Amygdala (tissue), 56 donors: Measurements from ENCODE around the gene INPP4B.

Experiments
- DNase-seq, 56 donors: peaks; one replicate each; lab custom pipeline; 2025; lab: John Stamatoyannopoulos, UW

Gene INPP4B

DNA sequence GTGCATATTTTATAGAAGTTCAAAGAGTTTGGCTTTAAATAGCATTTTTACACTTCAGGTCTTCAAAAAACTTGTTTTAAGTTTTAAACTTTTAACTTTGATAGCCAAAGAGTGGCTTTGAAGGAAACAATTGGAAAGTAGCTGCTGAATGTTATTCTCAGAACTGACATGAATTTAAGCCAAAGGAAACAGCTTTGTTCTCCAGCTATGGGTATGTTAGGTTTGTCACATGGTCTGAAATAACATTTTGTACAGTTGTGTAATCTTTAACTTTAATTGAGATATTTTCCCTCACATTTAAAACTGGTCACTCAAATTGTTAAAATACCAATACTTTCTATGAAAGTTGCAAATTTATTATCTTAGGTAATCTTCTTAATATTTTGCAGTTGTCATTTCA is 645.1 kb downstream of the INPP4B start:
- no peak for DNase-seq

DNA sequence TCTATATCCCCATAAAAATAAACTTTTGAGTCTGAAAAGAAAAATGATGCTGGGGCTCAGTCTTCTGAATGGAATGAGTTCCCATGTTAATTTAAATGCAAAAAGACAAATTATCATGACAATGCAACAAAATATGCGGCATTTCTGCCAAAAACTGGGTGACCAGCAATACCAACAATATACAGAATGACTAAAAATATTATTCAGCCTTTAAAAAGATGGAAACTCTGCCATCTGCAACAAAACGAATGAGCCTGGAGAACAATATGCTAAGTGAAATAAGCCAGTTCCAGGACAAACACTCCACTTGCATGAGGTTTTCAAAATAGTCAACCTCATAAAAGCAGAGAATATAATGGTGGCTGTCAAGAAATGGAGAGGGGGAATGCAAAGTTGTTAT is 651.2 kb downstream of the INPP4B start:
- no peak for DNase-seq

DNA sequence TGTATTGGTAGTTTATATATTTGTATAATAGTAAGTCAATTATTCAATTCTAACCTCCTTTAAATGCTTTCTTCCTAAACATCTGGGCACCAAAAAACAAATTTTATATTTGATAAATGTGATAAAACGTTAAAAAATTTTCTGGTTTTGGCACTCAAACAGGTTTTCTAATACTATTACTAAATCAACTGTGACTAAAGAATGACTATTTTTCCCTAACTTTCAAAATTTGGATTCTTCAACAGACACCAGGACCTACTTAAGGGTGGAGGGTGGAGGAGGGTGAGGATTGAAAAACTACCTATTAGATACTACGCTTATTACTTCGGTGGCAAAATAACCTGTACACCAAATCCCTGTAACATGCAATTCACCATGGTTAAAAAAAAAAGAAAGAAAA is 654.2 kb downstream of the INPP4B start:
- no peak for DNase-seq

DNA sequence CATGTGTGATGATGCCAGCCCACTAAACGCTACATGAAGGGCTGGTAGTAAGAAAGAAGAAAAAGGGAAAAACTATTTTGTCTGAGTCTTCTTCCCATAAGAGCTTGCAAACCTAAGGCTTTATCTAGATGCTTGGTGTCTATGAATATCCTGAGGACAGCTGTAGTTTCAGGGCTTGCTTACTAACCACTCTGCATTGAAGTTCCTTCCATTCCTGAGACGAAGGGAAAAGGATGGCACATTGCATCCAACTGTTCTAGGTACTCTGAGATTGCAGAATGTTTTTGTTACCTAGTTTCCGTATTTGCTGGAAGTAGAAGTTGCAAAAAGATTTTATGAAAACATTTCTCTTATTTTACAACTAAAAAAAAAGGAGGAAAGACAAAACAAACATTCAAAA is 665.1 kb downstream of the INPP4B start:
- no peak for DNase-seq

DNA sequence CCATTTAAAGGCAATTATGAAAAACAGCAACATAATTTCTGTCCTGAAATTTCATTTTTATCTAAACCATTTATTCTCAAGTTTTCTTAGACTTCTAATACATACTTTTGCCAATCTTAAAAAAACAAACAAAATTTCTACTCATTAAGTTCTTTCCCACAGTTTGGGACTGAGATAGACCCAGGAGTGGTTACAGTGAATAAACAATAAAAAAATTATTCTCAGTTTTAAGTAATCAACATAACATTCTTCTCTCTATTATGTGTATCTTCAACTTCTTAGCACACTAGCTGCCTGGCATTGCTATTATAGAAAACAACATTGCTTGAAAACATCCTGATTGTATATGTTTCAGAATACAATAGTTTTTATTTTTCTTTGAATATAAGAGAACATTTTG is 676.9 kb downstream of the INPP4B start:
- DNase-seq, result no peak

DNA sequence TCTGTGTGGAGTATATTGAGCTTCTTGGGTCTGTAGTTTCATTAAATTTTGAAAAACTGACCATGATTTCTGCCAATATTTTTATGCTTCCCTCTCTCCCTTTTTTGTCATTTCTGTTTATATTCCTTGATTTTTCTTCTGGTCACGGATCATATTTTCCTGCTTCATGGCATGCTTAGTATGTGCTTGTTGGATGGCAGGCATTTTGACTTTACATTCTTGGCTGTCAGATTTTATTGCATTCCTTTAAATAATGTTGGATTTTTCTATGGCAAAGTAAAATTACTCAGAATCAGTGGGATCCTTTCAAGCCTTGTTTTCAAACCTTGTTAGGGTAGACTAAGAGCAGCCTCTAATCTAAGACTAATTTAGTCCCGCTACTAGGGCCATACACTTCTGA is 677.9 kb downstream of the INPP4B start:
- no peak for DNase-seq

DNA sequence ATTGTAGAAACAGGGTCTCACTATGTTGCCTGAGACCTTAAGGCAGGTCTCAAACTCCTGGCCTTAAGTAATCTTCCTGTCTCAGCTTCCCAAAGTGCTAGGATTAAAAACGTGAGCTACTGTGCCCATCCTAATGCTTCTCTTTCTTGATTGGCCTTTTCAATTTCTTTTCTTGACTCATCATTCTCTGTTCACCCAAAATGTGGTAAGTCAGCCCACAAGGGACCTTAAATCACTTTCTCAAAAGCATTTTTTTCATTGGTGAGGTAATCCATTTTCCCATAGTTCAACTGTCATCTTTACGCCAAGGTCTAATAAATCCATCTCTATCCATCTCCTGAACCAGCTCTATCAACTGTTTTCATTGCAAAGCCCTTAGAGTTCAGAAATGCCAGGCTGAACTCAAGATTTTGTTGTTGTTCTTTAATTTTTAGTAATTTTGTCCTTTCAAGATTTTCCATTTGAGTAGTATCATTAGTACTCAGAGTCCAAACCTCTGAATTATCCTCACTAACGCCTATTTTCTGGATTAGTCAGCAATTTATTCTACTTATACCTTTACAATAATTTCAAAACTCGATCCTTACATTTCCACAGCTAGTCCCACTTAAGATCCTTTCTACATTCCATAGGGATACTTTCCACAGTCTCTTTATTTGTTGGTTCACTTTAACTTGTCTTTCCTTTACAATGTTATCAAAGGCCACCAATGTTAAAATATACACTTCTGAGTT is 681.2 kb downstream of the INPP4B start:
- no peak for DNase-seq

DNA sequence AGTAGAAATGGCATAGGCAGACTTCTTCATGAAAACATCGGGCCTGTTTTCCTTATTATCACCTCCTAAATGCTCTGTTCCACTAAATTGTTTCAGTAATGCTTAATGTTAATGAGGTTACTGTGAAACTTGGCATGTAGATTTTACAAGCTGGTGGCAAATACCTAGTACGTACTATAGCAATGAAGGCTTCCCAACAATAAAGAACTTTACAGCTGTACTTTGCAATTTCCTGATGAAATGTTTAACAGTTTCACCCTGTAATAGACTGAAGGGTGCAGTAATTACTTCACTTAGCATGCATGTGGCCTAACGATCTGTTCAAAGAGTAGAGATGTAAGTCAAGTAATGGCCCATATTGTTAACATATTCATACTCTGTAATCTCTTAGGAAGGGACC is 685.0 kb downstream of the INPP4B start:
- no peak for DNase-seq

DNA sequence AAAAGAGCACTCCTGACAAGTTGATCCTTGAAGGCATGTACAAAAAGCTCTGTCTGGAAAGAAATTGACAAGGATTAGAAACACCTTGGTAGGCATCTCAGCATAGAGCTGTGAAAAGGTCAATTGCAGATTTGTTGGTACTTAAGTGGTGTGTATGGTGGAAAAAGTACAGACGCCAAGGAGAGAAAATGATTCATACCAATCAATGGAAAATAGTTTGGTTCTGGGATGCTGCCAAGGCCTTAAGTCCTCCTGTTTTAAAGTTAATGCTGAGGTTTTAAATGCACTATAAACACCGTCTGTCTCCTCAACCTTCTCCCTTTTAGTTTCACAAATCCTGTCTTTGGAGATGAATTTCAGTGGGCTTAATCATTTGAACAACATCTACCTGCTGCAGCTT is 685.6 kb downstream of the INPP4B start:
- no peak for DNase-seq

DNA sequence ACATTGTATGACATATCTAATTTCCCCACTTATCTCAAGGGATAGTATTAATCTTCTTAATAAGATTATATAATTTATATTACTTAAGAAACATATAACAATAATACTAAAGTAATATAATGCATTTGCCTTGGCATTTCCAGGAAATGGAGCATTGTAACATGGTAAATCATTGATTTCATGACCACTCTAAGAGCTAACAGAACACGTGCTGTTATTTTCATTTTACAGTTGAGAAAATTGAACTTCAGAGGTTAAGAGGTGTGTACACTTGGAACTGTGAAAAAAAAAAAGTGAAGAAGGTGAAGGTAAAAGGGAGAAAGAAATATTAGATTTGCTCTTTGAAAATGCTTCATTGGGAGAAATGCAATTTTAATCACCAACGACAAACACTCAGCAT is 687.1 kb downstream of the INPP4B start:
- no peak for DNase-seq

DNA sequence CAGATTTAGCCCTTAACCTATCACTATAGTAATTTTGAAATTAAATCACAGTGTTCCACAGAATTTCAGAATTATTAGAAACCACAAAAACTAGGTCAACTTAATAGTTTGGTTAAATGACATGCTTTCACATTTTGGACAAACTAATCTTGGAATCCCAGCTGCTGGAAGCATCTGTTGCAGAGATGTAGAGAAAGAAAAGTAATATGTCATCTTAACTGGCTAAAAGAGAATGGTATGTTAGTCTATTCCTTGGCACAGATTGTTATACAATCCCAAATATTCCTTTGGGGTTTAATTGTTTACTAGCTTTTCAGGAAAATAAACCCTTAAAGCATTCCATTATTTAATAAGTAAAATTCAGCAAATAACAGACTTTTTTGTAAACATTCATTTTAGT is 689.8 kb downstream of the INPP4B start:
- no peak for DNase-seq

DNA sequence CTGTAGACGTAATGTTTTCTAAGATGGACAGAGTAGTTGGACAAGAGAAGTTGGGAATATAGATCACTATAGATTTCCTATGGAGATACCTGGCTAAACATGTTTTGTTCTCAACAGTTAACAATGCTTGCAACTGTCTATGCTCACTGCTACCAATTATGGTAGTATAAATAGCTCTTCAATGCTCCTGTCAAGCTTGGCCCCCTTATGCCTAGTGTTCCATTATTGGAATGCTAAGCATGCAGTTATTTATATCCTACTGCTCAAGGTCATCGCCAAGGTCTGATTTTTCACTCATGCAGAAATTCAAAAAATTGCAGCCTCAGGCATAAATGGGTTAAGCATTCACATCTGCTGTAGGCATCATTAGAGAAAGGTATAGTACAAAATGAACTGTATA is 690.8 kb downstream of the INPP4B start:
- no peak for DNase-seq

DNA sequence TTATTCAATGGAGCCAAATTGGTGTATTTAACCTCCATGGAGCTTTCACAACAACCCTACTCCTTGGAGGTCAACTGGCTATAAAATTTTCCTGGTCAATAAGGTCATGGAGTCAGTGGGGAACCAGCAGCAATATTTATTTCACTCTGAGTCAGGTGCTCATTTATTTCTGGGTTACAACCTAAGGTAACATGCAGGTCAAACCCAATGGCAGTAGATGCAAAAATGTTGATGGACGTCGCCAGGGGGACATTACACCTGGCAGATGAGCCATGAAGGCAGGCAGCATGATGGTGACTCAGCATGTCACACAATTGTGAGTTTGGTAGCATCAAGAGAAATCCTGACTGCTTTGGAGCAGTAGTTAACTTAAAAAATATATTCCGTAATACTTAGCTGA is 695.6 kb downstream of the INPP4B start:
- DNase-seq, result no peak

DNA sequence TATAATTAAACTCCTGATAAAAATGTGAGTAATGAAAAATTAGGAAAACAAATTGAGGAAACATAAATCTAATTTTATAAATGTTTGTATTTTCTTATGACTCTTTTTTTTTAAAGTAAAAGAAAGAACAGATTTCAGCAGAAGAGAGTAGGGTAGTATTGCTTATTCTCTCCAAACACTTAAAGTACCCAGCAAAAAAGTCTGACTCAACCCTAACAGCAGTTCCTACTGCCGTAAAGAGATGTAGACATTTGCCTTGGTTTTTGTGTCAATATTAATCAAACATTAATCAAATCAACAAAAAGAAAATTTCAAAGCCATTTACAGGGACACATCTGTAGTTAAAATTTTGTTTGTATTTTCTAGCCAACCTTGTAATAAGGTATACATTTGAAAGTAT is 701.3 kb downstream of the INPP4B start:
- no peak for DNase-seq

DNA sequence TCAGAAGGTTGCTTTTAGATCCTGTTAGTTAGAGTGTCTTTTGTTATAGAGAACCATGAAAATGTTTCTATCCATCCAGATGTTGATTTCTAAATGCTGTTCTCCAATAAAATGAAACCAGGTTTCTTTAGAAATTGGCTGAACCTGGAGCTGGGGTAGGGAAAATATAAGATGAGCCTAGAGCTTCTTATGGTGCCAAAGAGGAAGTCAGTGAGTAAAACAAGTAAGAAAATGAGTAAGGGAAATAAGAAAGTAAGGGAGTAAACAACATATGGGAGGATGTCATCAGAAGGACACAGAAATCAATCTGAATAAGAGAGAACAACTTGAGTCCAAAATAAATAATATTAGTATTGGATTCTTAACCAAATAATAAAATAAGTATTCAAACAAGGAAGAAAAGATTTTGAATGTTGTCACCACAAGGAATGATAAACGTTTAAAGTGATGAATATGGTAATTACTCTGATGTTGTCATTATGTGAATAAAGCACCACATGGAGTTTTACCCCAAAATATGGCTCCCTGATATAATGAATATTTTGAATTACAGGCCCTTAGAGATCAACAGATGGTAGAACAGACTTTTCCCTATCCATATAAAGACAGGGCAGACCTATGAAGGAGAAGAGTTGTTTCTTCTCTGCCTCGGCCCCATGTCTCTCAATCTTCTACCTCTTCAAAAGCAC is 703.6 kb downstream of the INPP4B start:
- DNase-seq, result no peak

DNA sequence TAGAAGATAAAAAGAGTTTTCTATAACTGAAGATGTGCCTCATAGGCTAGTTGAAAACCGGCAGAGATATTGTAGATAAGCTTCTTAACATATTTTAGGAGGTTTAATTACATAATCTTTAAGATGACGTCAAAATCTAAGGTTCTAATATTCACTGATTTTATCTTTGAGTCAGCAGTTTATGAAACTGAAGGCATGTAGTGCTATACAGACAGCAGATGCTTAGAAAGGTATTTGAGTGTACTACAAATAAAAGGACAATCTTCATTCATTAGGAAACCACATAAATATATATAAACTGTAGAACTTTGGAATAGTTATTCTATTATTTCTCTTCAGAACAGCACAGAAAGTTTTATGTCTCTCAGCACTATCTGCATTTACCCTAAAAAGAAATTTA is 704.9 kb downstream of the INPP4B start:
- no peak for DNase-seq

DNA sequence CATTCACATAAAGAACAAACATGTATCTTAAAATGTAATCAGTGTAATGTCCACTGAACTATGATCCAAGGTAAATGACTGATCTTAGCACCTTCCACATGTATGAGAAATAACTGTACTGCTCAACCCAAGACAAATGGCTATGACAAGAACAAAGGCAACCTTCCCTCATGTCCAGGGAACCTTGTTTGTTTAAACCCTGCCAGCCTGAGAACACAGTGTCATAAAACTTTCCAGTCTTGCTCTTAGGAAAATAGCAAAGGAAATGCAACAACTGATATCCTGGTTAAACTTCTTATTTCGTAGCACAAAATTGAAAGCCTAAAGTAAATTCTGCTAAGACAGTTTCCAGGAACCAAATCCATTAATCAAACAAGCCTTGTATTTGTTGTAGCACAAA is 715.4 kb downstream of the INPP4B start:
- no peak for DNase-seq

DNA sequence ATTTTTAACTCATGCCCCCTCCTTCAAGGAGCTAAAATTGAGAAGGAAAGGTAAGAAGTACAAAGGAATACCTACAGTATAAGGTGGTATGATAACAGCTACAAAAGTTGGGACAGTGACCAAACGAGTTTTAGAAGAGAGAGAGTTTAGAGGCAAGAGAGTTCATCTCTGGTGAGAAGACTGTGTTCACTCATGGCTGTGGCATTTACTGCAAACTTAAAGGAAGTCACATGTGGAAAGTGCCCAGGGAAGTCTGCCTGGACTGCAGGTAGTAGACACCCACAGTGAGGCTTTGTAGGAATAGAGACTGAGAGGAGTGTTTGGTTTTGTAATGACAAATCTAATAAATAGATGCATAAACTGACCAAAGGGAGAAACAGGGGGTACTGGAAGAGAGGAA is 716.2 kb downstream of the INPP4B start:
- no peak for DNase-seq

DNA sequence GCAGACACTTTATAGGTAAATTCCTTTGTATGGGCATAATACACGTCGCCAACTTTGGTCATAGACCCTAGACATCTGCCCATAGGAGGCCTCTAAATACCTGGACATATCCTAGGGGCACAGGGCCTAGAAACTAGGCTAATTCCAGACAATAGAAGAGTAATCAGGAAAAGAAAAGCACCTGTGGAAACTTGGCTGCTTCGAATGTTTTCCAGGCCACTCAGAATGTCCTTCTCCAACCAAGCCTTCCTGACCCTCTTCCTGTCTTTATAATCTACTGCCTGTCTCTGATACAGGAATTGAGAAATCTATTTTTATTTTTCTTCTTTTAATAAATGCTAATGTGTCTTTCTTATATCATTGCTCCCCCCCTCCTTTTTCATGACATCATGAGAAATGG is 716.6 kb downstream of the INPP4B start:
- DNase-seq, result no peak

DNA sequence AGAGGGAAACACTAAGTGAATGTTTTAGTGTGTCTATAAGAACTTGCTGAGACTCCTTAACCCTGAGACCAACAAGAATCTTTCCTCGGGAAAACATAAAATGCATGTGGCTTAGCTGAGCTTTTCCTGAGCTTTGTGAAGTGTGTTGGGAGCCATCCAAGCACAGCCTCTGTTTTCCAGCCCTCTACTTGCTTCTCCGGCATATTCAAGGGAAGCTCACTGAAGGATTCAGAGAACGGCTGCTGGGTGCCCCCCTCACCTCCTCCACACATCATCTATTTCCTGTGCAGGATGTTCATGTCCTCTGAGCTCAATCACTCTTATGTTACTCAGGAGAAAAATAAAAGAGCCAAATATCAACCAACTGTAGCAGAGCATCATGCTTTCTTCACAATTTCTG is 717.6 kb downstream of the INPP4B start:
- DNase-seq, result peak in 5 of 56 donors; percentile 0 to 4 (median 2)

DNA sequence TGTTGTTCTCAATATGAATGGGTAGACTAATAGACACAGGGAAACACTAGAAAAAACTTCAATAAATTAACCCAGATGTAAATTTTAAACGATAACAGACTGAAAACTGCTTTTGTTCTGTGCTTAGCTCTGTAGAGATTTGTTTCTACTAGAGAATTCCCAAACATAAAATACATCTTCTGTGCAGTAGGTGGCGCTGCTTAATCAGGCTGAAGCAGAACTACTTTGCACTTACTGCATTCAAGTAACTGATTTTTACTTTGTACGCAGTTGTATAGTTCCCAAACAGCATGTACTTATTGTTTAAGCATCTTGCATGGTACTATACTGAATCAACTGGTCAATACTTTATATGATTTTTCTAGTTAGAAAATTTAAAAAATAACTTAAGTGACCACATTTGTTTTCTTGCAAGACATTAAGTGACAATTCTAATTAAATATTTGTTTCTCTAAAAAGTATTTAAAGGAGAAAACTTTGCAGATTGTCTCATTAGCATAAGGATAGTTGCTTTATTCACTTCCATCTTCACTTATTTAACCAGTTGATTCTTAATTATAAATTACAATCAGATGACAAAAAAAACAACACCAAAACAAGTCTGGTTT is 719.1 kb downstream of the INPP4B start:
- peak in 21 of 56 donors; percentile 0 to 68 (median 7) for DNase-seq

DNA sequence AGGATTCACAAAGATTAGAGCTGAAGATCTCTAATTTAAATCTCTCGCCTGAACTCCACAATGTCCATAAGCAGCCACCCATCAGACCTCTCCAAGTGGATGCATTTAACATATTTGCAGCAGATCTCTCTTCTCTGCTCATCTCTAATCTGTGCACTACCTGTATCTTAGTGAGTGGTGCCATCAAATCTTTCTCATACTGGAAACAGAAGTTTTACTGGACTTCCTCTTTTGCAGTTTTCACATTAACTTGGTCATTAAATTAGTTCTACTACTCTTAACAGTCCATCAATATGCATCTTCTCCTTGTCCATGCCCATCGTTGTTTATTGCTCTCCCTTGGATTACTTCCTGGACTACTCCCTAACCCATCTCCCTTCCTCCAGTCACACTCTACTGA is 721.2 kb downstream of the INPP4B start:
- no peak for DNase-seq
